Adrenal gland (tissue), 19 donors: ENCODE data around the gene HP. TPM values are rescaled to one million over a fixed set of nuclear protein-coding genes. Genes with fewer than 3 reads are reported as not detected.
"Not testable (repeated sequence)": the region's sequence is repeated elsewhere in the genome, so short reads cannot be mapped to it uniquely, and the experiment has no call there.

Experiments used
- DNase-seq, 7 donors: peaks; one replicate each; pipeline ENCODE4 v3.0.0-alpha.2; 2019 to 2020
- H3K27ac ChIP-seq, 5 donors: fragments of 200-600 bp; sonication (generic) in 4 of 5; 1 replicate in 3 of 5; 2 replicates in 2 of 5; pipeline versions ENCODE4 v1.5.1 to v1.8.0; 2016 to 2020; ENCODE audit warnings: mild to moderate bottlenecking in 1 of 5
- H3K27me3 ChIP-seq: fragments of 200-600 bp; 2 replicates; pipeline ENCODE4 v1.8.0; 2021
- H3K36me3 ChIP-seq, 2 donors: fragments of 200-600 bp; replicated peaks in 1 of 2; 1 replicate in 1 of 2; 2 replicates in 1 of 2; pipeline versions ENCODE4 v1.5.1 to v1.8.0; 2018 to 2022
- H3K4me1 ChIP-seq, 2 donors: fragments of 200-600 bp; replicated peaks in 1 of 2; 1 replicate in 1 of 2; 2 replicates in 1 of 2; pipeline versions ENCODE4 v1.5.1 to v1.8.0; 2018 to 2021
- H3K4me3 ChIP-seq, 4 donors: fragments of 200-600 bp; sonication (generic) in 3 of 4; one replicate each; pipeline ENCODE4 v1.5.1; 2016 to 2018
- H3K9me3 ChIP-seq, 3 donors: fragments of 200-600 bp; sonication (generic) in 1 of 3; replicated peaks in 1 of 3; 1 replicate in 2 of 3; 2 replicates in 1 of 3; pipeline versions ENCODE4 v1.5.1 to v1.8.0; 2016 to 2021
- CTCF ChIP-seq, 6 experiments: fragments of 450-650 bp in 4 of 6; fragments of 200-600 bp in 2 of 6; sonication (generic) in 1 of 6; IDR thresholded peaks; 1 replicate in 5 of 6; 2 replicates in 1 of 6; pipeline versions ENCODE4 v1.5.1 to v1.8.0; 2016 to 2021; ENCODE audit warnings: antibody characterized with exemption in 6 of 6, mild to moderate bottlenecking in 2 of 6, moderate library complexity in 1 of 6
- POLR2A ChIP-seq, 2 donors: fragments of 450-650 bp; IDR thresholded peaks; one replicate each; pipeline ENCODE4 v1.6.1; 2017; ENCODE audit warnings: antibody characterized with exemption in 2 of 2, mild to moderate bottlenecking in 2 of 2, moderate library complexity in 1 of 2
- WGBS, 4 donors: extraction: QIAGEN DNeasy Blood & Tissue Kit in 2 of 4; methylation state at CpG; one replicate each; pipeline versions ENCODE4 v1.1.5 to v1.1.7; 2013 to 2017; 5-methylcytosine and 5-hydroxymethylcytosine counted together
- intact Hi-C, 2 donors: fragments of 100-400 bp; cut with DNase I; formaldehyde crosslinking; loops; one replicate each; pipeline versions ENCODE4 v1.14.1 to v1.15.0; 2022 to 2023
- long read RNA-seq, 10 donors: library from polyadenylated mRNA in 3 of 10; unstranded in 2 of 10; stranded (forward) in 1 of 10; transcript quantifications; one replicate each; pipeline ENCODE4 v2.0.0 and lab custom pipeline, GENCODE V29; 2021 to 2026
- polyA plus RNA-seq, 3 donors: library from polyadenylated mRNA; stranded (reverse); fragments of 200-250 nt in 2 of 3; fragments of 350-450 nt in 1 of 3; fragmentation: Illumina TruSeq in 1 of 3; extraction: RNeasy Lipid Tissue Mini Kit (QIAGEN cat#74804) in 1 of 3; gene quantifications; one replicate each; pipeline ENCODE4 v1.2.3, GENCODE V29; 2013 to 2014
- total RNA-seq, 9 donors: library from RNA; depleted of rRNA in 4 of 9; stranded (reverse); fragments of >200 nt in 4 of 9; fragments of 120-200 nt in 1 of 9; fragmentation: NEBNext Ultra II Directional in 1 of 9; extraction: Animal tissue kit (Norgen Biotek cat#: 25700) in 1 of 9; gene quantifications; one replicate each; pipeline versions ENCODE4 v1.1.0 to v1.2.4, GENCODE V29; 2013 to 2023
- donor health status: healthy with polysubstance abuse.
- donor health status: Bipolar disorder and iron deficiency.
- donor health status: DM: yes; HTN: yes; CAD: no.
- donor health status: DM: no; HTN: no; CAD: no.
- donor health status: DM: no; HTN: no; CAD: no.
- donor health status: DM: yes; HTN: yes; CAD: no.

HP gene
- 100 to 1,000 TPM in 1 of 9 donors, 10 to 100 TPM in 3, 1 to 10 TPM in 4, under 1 TPM in 1; 0.28 to 113 (median 5.8) TPM for total RNA-seq
- polyA plus RNA-seq = 10 to 100 TPM in 2 of 3 donors, 1 to 10 TPM in 1; 6.0 to 29.8 (median 18.3) TPM
- long read RNA-seq, donor 1, partial matches to known transcripts = 0 of 1 reads
- long read RNA-seq, donor 1, other reads (novel, unspliced or antisense) = 0 of 1 reads
- long read RNA-seq, donor 2 = 0 reads
- long read RNA-seq, donor 3 = 0 reads
- long read RNA-seq, donor 4, partial matches to known transcripts = 0 of 1 reads
- long read RNA-seq, donor 4, other reads (novel, unspliced or antisense) = 0 of 1 reads
- long read RNA-seq, donor 5, partial matches to known transcripts = 0 of 3 reads
- long read RNA-seq, donor 5, other reads (novel, unspliced or antisense) = 0 of 3 reads
- long read RNA-seq, donor 6 = 0 reads
- long read RNA-seq, donor 7, partial matches to known transcripts = 0 of 1 reads
- long read RNA-seq, donor 7, other reads (novel, unspliced or antisense) = 0 of 1 reads
- long read RNA-seq, donor 8, partial matches to known transcripts = 0 of 2 reads
- long read RNA-seq, donor 8, other reads (novel, unspliced or antisense) = 0 of 2 reads
- long read RNA-seq, donor 9 = 0 reads
- long read RNA-seq, donor 10, partial matches to known transcripts = 0 of 1 reads
- long read RNA-seq, donor 10, other reads (novel, unspliced or antisense) = 0 of 1 reads

DNA sequence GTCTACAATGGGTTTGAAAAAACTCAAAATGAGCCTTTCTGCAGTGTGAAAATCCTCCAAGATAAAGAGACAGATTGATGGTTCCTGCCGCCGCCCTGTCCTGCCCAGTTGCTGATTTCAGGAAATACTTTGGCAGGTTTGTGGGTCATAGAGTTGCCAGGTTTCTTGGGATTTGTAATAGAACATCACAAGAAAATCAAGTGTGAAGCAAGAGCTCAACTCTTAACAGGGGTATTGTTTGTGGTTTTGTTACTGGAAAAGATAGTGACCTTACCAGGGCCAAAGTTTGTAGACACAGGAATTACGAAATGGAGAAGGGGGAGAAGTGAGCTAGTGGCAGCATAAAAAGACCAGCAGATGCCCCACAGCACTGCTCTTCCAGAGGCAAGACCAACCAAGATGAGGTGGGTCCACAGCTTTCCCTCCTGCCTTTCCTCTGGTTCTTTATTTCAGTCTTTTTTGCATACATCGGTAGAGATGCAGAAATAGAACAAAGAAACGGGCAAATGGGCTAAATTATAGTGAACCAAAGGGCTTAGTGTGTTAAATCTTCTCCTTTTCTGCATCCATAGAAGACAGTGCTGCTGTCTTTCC, at the start of gene HP:
Gene HP, plus strand, starts transcription at position 252 of the 594 bp plus-strand sequence. Its CDS starts 148 bp downstream, at position 400.
- peak within 1 kb of the TSS in 1 of 5 donors; percentile 4 for H3K27ac ChIP-seq
- H3K9me3 ChIP-seq, intact Hi-C loops, H3K4me3 ChIP-seq, H3K27me3 ChIP-seq, H3K36me3 ChIP-seq, H3K4me1 ChIP-seq: not testable (repeated sequence)
- DNase-seq = peak in 1 of 7 donors; percentile 19
- WGBS, 4 donors = 67 to 79% (median 69%) methylated on average over 5 of the region's 5 CpGs

DNA sequence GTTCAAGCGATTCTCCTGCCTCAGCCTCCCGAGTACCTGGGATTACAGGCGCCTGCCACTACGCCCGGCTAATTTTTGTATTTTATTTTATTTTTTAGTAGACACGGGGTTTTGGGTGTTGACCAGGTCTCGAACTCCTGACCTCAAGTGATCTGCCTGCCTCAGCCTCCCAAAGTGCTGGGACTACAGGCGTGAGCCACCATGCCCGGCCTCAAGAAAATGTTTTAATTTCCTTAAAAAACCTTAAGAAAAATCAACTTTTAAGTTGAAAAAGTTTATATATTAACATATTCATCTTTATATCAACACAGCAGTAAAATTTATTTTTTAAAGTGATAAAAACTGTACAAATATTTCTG, 46.3 kb upstream of the HP start:
- WGBS, 4 donors = 73 to 81% (median 77%) methylated on average over 9 of the region's 9 CpGs
- H3K4me1 ChIP-seq, H3K27me3 ChIP-seq, H3K9me3 ChIP-seq, H3K36me3 ChIP-seq, H3K27ac ChIP-seq, intact Hi-C loops, DNase-seq: not testable (repeated sequence)
- H3K4me3 ChIP-seq = peak overlapping the region in 1 of 4 donors; percentile 35

- Histone ChIP-seq H3K9me3 (no peaks in the 10 kb centered on the region), H3K27me3 (no peaks in the 10 kb centered on the region), H3K4me3 (peak within 1 kb of the TSS; percentile 12 to 89 (median 76)), H3K36me3 (no peaks in the 10 kb centered on the region), H3K27ac (peak within 1 kb of the TSS in 3 of 5 donors; percentile 9 to 67 (median 65)), H3K4me1 (peaks cover 5% of the 10 kb centered on the region in 2 donors)
- TF ChIP-seq POLR2A (IDR thresholded peaks at IDR 0.05) (peak; percentile 34 to 65), CTCF (IDR thresholded peaks at IDR 0.05) (peak in 2 of 6 experiments; percentile 17 to 18)
- DNase-seq = peak; percentile 97 to 99 (median 98)
- intact Hi-C loops = no loop called here
- 0 to 1% (median 1%) methylated on average over 20 to 57 of the region's 57 CpGs for WGBS, 4 donors
Measured at GRCh38 chr16:72008424-72009216, 45.7 kb upstream of the HP start, which contains the start of gene DHODH. DHODH (plus strand) TSS chr16:72008744; CDS start chr16:72008765, 21 bp downstream.

- no peaks in the 10 kb centered on the region for H3K27me3 ChIP-seq
- H3K9me3 ChIP-seq = no peaks in the 10 kb centered on the region
- H3K4me1 ChIP-seq = peaks cover 5% of the 10 kb centered on the region in 2 donors
- H3K27ac ChIP-seq = no peak overlapping the region
- no peak for TF ChIP-seq CTCF (IDR thresholded peaks at IDR 0.05)
- TF ChIP-seq POLR2A (IDR thresholded peaks at IDR 0.05) = no peak
- H3K4me3 ChIP-seq = no peak overlapping the region
- WGBS, 4 donors = 94 to 98% (median 96%) methylated on average over 10 of the region's 10 CpGs
- H3K36me3 ChIP-seq = no peaks in the 10 kb centered on the region
- intact Hi-C loops = loop anchor here in 1 of 2 donors (5.0 kb wide), 1 partner anchor 83 kb away; the partner anchor contains the start of genes DHX38 and TXNL4B
- DNase-seq = no peak
Measured at GRCh38 chr16:72009779-72010178, 44.5 kb upstream of the HP start.
